Measurements from ENCODE around the gene THAP7. TPM values are rescaled to one million over a fixed set of nuclear protein-coding genes. Genes with fewer than 3 reads are reported as not detected.
A peak's percentile ranks its signal among the peaks of the same experiment; 100 is the strongest.

The THAP7 gene
- total RNA-seq, 1 experiment from 2014 or later = 24.9 TPM

DNA sequence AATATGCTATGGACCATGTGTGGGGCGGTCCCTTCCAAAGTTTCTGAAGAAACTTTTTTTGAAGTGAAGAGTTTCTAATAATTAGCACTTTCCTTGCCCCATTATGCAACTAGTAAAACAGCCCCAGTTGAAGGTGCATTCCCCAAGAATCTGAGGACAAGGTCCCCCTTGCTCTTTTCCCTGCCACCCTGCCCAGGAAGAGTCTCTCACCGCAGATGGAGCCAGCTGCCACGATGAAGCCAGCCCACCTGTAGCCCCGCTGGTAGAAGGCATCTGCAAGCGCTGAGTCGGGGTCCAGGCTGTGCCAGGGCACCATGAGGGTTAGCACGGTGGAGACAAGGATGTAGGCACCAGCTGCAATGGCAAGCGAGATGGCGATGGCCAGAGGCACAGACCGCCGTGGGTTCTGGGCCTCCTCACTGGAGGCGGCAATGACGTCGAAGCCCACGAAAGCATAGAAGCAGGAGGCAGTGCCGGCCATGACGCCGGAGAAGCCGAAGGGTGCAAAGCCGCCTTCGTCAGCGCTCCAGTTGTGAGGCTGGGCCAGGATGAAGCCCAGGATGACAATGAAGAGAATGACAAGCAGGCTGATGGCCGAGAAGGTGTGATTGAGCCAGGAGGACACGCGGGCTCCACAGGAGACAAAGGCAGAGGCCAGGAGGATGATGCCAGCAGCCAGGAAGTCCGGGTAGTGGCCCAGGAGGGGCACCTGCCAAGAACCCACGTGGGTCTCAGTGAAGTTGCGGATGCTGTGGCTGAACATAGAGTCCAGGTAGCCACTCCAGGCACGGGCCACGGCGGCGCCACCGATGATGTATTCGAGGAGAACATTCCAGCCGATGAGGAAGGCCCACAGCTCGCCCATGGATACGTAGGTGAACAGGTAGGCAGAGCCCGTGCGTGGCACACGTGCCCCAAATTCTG, 29.0 kb upstream of the THAP7 start:
- no peak for TF ChIP-seq CTCF (IDR thresholded peaks at IDR 0.05; ENCODE audit: unreplicated experiment)
- CTCF ChIA-PET = no interaction called here
- no peak overlapping the region for H3K27ac Mint-ChIP-seq (ENCODE audit: low read depth, unreplicated experiment)
- intact Hi-C loops (cut with micrococcal nuclease) = no loop called here
- H3K9me3 Mint-ChIP-seq (ENCODE audit: unreplicated experiment) = no peaks in the 10 kb centered on the region
- H3K4me3 Mint-ChIP-seq (ENCODE audit: unreplicated experiment) = no peak overlapping the region
- no peaks in the 10 kb centered on the region for H3K27me3 Mint-ChIP-seq (ENCODE audit: insufficient read depth, unreplicated experiment)
- no peak for DNase-seq (ENCODE audit: unreplicated experiment)
- H3K36me3 Mint-ChIP-seq (ENCODE audit: insufficient read depth, unreplicated experiment) = no peaks in the 10 kb centered on the region
- H3K4me1 Mint-ChIP-seq (ENCODE audit: insufficient read depth, unreplicated experiment) = peaks cover 7% of the 10 kb centered on the region
- BruUV-seq (replicated peaks) = no TSS peak
- POLR2A ChIA-PET = no interaction called here

DNA sequence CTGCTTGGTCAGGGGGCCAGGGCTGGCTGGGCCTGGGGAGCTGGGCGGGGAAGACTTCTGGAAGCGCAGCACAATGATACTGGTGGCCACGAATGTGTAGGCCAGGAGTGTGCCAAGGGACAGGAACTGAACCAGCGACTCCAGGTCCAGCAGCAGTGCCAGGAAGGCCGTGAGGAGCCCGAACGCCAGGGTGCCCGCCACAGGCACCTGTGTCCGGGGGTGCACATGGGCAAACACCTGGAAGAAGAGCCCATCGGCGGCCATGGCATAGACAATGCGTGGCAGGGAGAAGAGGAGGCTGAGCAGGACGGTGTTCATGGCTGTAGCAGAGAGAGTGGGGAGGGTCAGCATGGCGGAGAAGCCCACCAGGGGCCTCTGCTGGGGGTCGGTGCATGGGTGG, 28.1 kb upstream of the THAP7 start:
- Mint-ChIP-seq H3K9me3 (ENCODE audit: unreplicated experiment) (no peaks in the 10 kb centered on the region), H3K27me3 (ENCODE audit: insufficient read depth, unreplicated experiment) (no peaks in the 10 kb centered on the region), H3K36me3 (ENCODE audit: insufficient read depth, unreplicated experiment) (no peaks in the 10 kb centered on the region), H3K27ac (ENCODE audit: low read depth, unreplicated experiment) (peak overlapping the region; percentile 49), H3K4me3 (ENCODE audit: unreplicated experiment) (no peak overlapping the region), H3K4me1 (ENCODE audit: insufficient read depth, unreplicated experiment) (peaks cover 7% of the 10 kb centered on the region)
- no peak for TF ChIP-seq CTCF (IDR thresholded peaks at IDR 0.05; ENCODE audit: unreplicated experiment)
- intact Hi-C loops (cut with micrococcal nuclease) = no loop called here
- POLR2A ChIA-PET = no interaction called here
- CTCF ChIA-PET = no interaction called here
- DNase-seq (ENCODE audit: unreplicated experiment) = no peak
- no TSS peak for BruUV-seq (replicated peaks)

GRCh38 chr22:21029486-21030025, 27.6 kb upstream of the THAP7 start:
- Mint-ChIP-seq H3K27ac (ENCODE audit: low read depth, unreplicated experiment) (peak overlapping the region; percentile 49), H3K4me3 (ENCODE audit: unreplicated experiment) (no peak overlapping the region), H3K36me3 (ENCODE audit: insufficient read depth, unreplicated experiment) (no peaks in the 10 kb centered on the region), H3K9me3 (ENCODE audit: unreplicated experiment) (no peaks in the 10 kb centered on the region), H3K4me1 (ENCODE audit: insufficient read depth, unreplicated experiment) (peaks cover 7% of the 10 kb centered on the region), H3K27me3 (ENCODE audit: insufficient read depth, unreplicated experiment) (no peaks in the 10 kb centered on the region)
- intact Hi-C loops (cut with micrococcal nuclease) = no loop called here
- ChIA-PET POLR2A (no interaction called here), CTCF (no interaction called here)
- DNase-seq (ENCODE audit: unreplicated experiment) = no peak
- no TSS peak for BruUV-seq (replicated peaks)
- no peak for TF ChIP-seq CTCF (IDR thresholded peaks at IDR 0.05; ENCODE audit: unreplicated experiment)

GRCh38 chr22:21028277-21029251, 26.6 kb upstream of the THAP7 start:
- intact Hi-C loops (cut with micrococcal nuclease) = no loop called here
- no peaks in the 10 kb centered on the region for H3K9me3 Mint-ChIP-seq (ENCODE audit: unreplicated experiment)
- ChIA-PET CTCF (interaction anchor here (0.6 kb wide), 1 partner anchor 22 kb away, joined by 3 read pairs; no protein-coding TSS in a partner anchor), POLR2A (interaction anchor here (0.7 to 1.4 kb wide), 5 partner anchors 9 to 251 kb away, joined by 3 read pairs; no protein-coding TSS in a partner anchor)
- no TSS peak for BruUV-seq (replicated peaks)
- H3K27ac Mint-ChIP-seq (ENCODE audit: low read depth, unreplicated experiment) = peak overlapping the region; percentile 49
- DNase-seq (ENCODE audit: unreplicated experiment) = no peak
- no peak overlapping the region for H3K4me3 Mint-ChIP-seq (ENCODE audit: unreplicated experiment)
- TF ChIP-seq CTCF (IDR thresholded peaks at IDR 0.05; ENCODE audit: unreplicated experiment) = no peak
- H3K27me3 Mint-ChIP-seq (ENCODE audit: insufficient read depth, unreplicated experiment) = no peaks in the 10 kb centered on the region
- peaks cover 7% of the 10 kb centered on the region for H3K4me1 Mint-ChIP-seq (ENCODE audit: insufficient read depth, unreplicated experiment)
- no peaks in the 10 kb centered on the region for H3K36me3 Mint-ChIP-seq (ENCODE audit: insufficient read depth, unreplicated experiment)
